B cell (primary cell): Measurements from ENCODE around the gene LRRC2.

Source experiments
- EZH2 ChIP-seq: IDR thresholded peaks from 2 replicates; pipeline ENCODE4 v1.6.1; 2012; ENCODE audit warnings: borderline replicate concordance, low read depth, mild to moderate bottlenecking, moderate library complexity, low read length; ENCODE audit not compliant: insufficient read depth, poor library complexity, severe bottlenecking
- TF ChIP-seq, protein P1 (sequence below): fragments of 200-600 bp; IDR thresholded peaks from one replicate; pipeline ENCODE4 v1.8.0; 2022; ENCODE audit warnings: antibody characterized with exemption, mild to moderate bottlenecking

DNA sequence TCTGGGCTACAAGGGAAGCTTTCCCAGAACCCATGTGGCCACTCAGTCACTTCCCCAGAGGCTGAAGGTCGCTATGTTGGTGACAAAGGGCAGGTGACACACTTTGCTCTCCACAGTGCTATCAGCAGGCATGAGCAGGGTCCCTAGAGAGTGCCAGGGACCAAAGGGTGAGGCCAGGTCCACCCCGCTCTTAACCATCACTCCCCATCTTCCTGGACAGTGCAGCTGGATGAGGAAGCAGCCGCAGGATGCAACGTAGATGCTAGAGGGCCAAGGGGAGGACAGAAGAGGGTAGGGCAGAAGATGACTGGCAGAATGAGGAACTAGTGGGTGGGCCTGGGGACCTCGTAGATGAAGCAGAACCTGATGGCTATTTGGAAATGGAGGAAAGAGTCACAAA, 87.8 kb downstream of the LRRC2 start:
- TF ChIP-seq, protein P1, sequence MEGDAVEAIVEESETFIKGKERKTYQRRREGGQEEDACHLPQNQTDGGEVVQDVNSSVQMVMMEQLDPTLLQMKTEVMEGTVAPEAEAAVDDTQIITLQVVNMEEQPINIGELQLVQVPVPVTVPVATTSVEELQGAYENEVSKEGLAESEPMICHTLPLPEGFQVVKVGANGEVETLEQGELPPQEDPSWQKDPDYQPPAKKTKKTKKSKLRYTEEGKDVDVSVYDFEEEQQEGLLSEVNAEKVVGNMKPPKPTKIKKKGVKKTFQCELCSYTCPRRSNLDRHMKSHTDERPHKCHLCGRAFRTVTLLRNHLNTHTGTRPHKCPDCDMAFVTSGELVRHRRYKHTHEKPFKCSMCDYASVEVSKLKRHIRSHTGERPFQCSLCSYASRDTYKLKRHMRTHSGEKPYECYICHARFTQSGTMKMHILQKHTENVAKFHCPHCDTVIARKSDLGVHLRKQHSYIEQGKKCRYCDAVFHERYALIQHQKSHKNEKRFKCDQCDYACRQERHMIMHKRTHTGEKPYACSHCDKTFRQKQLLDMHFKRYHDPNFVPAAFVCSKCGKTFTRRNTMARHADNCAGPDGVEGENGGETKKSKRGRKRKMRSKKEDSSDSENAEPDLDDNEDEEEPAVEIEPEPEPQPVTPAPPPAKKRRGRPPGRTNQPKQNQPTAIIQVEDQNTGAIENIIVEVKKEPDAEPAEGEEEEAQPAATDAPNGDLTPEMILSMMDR: no peak
- TF ChIP-seq EZH2: no peak
